Duodenal mucosa (tissue), 2 donors: ENCODE data around the gene GUCY1B1.

ENCODE experiments used
- H3K27ac ChIP-seq: one replicate; pipeline ENCODE4 v1.7.0; 2013; ENCODE audit warnings: low read depth, low read length
- H3K27me3 ChIP-seq, 2 donors: one replicate each; pipeline ENCODE4 v1.7.0; 2013; ENCODE audit warnings: low read length in 2 of 2, control low read depth in 1 of 2; ENCODE audit not compliant: insufficient read depth in 2 of 2, control insufficient read depth in 1 of 2
- H3K36me3 ChIP-seq, 2 donors: one replicate each; pipeline ENCODE4 v1.7.0; 2013; ENCODE audit warnings: low read length in 2 of 2, control low read depth in 1 of 2; ENCODE audit not compliant: insufficient read depth in 2 of 2, control insufficient read depth in 1 of 2
- H3K4me1 ChIP-seq, 2 donors: one replicate each; pipeline ENCODE4 v1.7.0; 2013; ENCODE audit warnings: low read length in 2 of 2, control low read depth in 1 of 2; ENCODE audit not compliant: insufficient read depth in 2 of 2, control insufficient read depth in 1 of 2
- H3K4me3 ChIP-seq, 2 donors: one replicate each; pipeline ENCODE4 v1.7.0; 2013; ENCODE audit warnings: low read length in 2 of 2, low read depth in 1 of 2
- H3K9ac ChIP-seq, 2 donors: one replicate each; pipeline ENCODE4 v1.7.0; 2013; ENCODE audit warnings: low read length in 2 of 2, low read depth in 1 of 2
- H3K9me3 ChIP-seq, 2 donors: one replicate each; pipeline ENCODE4 v1.7.0; 2013; ENCODE audit warnings: low read length in 2 of 2, control low read depth in 1 of 2; ENCODE audit not compliant: control insufficient read depth in 1 of 2

Gene GUCY1B1

GRCh38 chr4:155761047-155761446, 2.2 kb downstream of the GUCY1B1 start:
- Histone ChIP-seq H3K4me1 (peaks cover 0 to 10% of the 10 kb centered on the region in 2 donors), H3K9me3 (no peaks in the 10 kb centered on the region), H3K27me3 (peaks cover 5 to 13% of the 10 kb centered on the region in 2 donors), H3K27ac (no peak overlapping the region), H3K9ac (no peak overlapping the region), H3K36me3 (no peaks in the 10 kb centered on the region), H3K4me3 (no peak overlapping the region)

DNA sequence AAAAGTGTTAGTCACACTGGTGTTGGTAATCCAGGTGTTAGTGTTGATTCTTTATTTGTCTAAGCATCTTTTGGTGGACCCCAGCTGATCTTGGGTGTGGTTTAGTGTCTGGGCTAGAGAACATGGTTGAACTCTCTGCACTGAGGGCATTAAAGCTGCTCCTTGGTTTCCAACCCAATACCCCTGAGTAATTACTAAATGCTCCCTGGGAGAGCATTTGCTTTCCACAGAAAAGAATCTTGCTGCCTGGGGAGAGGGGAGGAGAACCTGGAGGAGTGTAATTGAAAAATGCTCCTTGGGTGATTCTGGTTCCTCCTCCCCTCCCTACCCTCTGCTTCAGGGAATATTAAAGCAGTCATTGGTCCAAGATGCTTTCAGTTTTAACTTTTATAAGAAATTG, 3.1 kb downstream of the GUCY1B1 start:
- Histone ChIP-seq H3K36me3 (no peaks in the 10 kb centered on the region), H3K4me1 (peaks cover 0 to 10% of the 10 kb centered on the region in 2 donors), H3K9ac (no peak overlapping the region), H3K27ac (no peak overlapping the region), H3K27me3 (peaks cover 5 to 13% of the 10 kb centered on the region in 2 donors), H3K4me3 (no peak overlapping the region), H3K9me3 (no peaks in the 10 kb centered on the region)

DNA sequence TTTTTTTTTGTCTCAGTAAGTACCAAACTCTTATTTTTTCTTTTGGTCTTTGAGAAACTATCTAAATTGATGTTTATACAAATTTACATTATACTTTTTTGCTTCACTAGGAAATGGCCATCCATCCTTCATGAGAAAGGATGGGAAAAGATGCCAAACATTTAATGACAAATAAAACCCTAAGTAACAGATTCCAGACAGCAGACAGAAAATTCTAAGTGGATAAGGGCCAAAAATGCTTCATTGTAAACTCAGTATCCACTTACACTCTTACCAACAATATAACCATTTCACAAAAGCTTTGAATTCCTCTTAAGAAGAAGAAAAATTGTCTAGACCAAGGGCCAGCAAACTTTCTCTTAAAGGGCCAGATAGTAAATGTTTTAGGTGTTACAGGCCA, 3.5 kb downstream of the GUCY1B1 start:
- peaks cover 0 to 10% of the 10 kb centered on the region in 2 donors for H3K4me1 ChIP-seq
- H3K36me3 ChIP-seq = no peaks in the 10 kb centered on the region
- H3K9ac ChIP-seq = no peak overlapping the region
- no peak overlapping the region for H3K4me3 ChIP-seq
- peaks cover 5 to 13% of the 10 kb centered on the region in 2 donors for H3K27me3 ChIP-seq
- H3K9me3 ChIP-seq = no peaks in the 10 kb centered on the region
- no peak overlapping the region for H3K27ac ChIP-seq

- Histone ChIP-seq H3K9me3 (no peaks in the 10 kb centered on the region), H3K4me3 (no peak overlapping the region), H3K9ac (no peak overlapping the region), H3K36me3 (no peaks in the 10 kb centered on the region), H3K4me1 (peaks cover 0 to 10% of the 10 kb centered on the region in 2 donors), H3K27me3 (peaks cover 4 to 9% of the 10 kb centered on the region in 2 donors), H3K27ac (no peak overlapping the region)
These were observed 4.7 kb downstream of the GUCY1B1 start for GRCh38 chr4:155763551-155763950.

- Histone ChIP-seq H3K27me3 (peaks cover 0 to 6% of the 10 kb centered on the region in 2 donors), H3K4me1 (peaks cover 0 to 5% of the 10 kb centered on the region in 2 donors), H3K27ac (no peak overlapping the region), H3K4me3 (no peak overlapping the region), H3K9ac (no peak overlapping the region), H3K9me3 (no peaks in the 10 kb centered on the region), H3K36me3 (no peaks in the 10 kb centered on the region)
These were observed 6.3 kb downstream of the GUCY1B1 start for GRCh38 chr4:155765149-155765548.

DNA sequence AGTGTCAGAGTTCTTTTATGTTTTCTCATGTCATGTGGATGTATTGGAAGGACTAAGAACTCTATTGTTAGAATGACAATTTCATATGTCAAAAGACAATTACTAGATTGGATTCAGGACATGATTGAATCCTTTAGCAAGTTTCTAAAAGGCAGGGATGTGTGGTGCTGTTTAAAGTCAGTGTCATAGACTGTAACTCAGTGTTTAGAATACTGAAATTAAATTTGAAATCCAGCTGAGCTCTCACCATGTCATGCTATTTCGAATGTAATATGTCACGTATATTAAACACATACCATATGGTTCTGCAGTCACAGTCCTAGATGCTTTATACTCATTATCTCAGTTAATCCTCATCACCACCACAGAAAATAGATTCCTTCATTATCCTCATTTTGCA, 7.8 kb downstream of the GUCY1B1 start:
- H3K36me3 ChIP-seq = no peaks in the 10 kb centered on the region
- no peak overlapping the region for H3K4me3 ChIP-seq
- peaks cover 0 to 5% of the 10 kb centered on the region in 2 donors for H3K4me1 ChIP-seq
- no peaks in the 10 kb centered on the region for H3K27me3 ChIP-seq
- no peaks in the 10 kb centered on the region for H3K9me3 ChIP-seq
- no peak overlapping the region for H3K27ac ChIP-seq
- no peak overlapping the region for H3K9ac ChIP-seq

DNA sequence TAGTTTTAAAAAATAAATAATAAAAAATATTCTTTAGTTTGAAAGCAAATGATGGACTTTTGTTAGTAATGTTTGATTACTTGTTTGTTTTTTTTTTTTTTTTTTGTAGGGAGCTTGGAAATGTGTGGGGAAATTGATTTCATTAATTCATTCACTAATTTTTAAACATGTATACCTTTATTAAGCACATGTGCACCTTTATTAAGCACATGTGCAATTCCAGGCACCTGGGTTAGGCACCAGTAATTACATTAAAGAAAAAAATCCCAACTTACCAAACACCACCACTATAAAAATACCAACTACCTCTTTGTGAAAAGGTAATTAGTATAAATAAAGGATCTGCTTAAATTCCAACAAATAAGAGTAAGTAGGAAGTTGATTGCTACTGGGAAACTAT, 9.5 kb downstream of the GUCY1B1 start:
- Histone ChIP-seq H3K27me3 (no peaks in the 10 kb centered on the region), H3K4me3 (no peak overlapping the region), H3K4me1 (peaks cover 0 to 5% of the 10 kb centered on the region in 2 donors), H3K27ac (no peak overlapping the region), H3K9me3 (no peaks in the 10 kb centered on the region), H3K9ac (no peak overlapping the region), H3K36me3 (no peaks in the 10 kb centered on the region)

DNA sequence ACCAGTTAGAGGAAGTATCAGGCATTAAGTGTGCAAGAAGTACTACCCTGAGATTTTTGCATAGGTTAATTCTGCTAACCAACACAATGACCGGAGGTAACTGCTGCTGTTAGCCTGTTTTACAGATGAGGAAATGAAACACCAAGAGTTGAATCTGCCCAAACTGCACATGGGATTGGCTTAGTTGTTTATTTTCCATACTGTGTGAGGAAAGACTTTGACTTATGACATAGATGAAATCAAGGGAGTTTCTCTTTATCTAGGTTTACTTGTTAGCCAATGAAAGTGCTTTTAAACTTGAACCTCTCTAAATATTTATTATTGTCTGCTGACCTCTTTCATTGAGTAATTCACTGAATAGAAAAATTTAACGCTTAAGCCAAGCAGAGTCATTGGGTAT, 10.3 kb downstream of the GUCY1B1 start:
- Histone ChIP-seq H3K36me3 (no peaks in the 10 kb centered on the region), H3K9ac (no peak overlapping the region), H3K27me3 (no peaks in the 10 kb centered on the region), H3K4me1 (peaks cover 0 to 5% of the 10 kb centered on the region in 2 donors), H3K27ac (no peak overlapping the region), H3K4me3 (no peak overlapping the region), H3K9me3 (no peaks in the 10 kb centered on the region)

- H3K9me3 ChIP-seq = no peaks in the 10 kb centered on the region
- no peak overlapping the region for H3K27ac ChIP-seq
- H3K4me3 ChIP-seq = no peak overlapping the region
- peaks cover 0 to 5% of the 10 kb centered on the region in 2 donors for H3K4me1 ChIP-seq
- H3K27me3 ChIP-seq = no peaks in the 10 kb centered on the region
- no peaks in the 10 kb centered on the region for H3K36me3 ChIP-seq
- no peak overlapping the region for H3K9ac ChIP-seq
These were observed 13.8 kb downstream of the GUCY1B1 start for GRCh38 chr4:155772459-155773195.

GRCh38 chr4:155773196-155773800, 14.5 kb downstream of the GUCY1B1 start:
- Histone ChIP-seq H3K9ac (no peak overlapping the region), H3K36me3 (no peaks in the 10 kb centered on the region), H3K9me3 (no peaks in the 10 kb centered on the region), H3K4me3 (no peak overlapping the region), H3K4me1 (peaks cover 0 to 5% of the 10 kb centered on the region in 2 donors), H3K27ac (no peak overlapping the region), H3K27me3 (no peaks in the 10 kb centered on the region)
